Measurements from ENCODE around the gene CASP10.
"Not testable (repeated sequence)": the region's sequence is repeated elsewhere in the genome, so short reads cannot be mapped to it uniquely, and the experiment has no call there.

The CASP10 gene

DNA sequence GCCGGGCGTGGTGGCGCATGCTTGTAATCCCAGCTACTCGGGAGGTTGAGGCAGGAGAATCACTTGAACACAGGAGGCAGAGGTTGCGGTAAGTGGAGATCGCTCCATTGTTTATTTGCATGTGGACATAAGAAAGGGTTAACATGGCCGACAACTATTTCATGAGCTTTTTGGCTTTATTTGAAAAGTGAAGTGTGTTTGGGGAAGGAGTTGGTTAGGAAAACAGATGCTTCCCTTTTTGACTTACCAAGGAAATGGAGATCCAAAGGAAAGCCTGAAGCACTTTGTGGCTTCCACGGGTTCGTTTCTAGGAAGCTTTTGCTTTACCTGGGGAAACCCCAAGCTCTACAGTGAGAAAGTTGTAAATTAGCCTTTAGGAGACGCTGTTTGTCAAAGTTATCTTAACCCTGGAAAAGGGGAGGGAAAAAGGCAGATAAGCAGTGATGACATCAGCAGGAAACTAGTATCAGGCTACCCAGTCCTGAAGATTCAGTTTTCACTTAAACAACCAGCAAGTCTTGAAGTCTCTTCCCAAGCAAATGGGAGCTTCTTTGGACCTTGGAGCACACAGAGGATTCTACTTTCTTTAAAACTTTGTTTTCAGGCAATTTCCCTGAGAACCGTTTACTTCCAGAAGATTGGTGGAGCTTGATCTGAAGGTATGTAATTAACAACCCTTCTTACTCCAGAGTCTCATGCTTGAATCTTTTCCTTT is at the start of gene CASP10:
TSS of gene CASP10 (plus strand) at position 492 of the 715 bp plus-strand sequence. CDS start 2,637 bp downstream, outside the sequence.
- in situ Hi-C loops (cut with HindIII; ENCODE audit: low pct_unique_long_range_greater_than_20kb, low sequenced_read_pairs): no loop called here
- no peak for DNase-seq (ENCODE audit: low read depth in 1 of 2, low spot score in 1 of 2)
- no peak for TF ChIP-seq JUND (IDR thresholded peaks at IDR 0.05; ENCODE audit: low read depth)

DNA sequence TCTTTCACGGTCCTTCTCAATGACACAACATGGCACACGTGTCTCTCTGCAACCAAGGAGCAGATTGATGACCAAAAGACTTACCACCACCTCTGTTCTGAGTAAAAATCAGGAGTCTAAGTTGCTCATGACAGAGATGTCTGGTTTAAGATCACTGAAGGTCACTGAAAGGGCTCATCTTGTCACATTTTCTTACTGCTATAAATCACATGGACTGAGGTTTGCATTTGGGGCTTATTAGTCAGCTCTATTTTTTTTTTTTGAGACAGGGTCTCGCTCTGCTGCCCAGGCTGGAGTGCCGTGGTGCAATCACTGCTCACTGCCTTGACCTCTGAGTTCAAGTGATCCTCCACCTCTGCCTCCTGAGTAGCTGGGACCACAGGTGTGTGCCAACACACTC is 47.6 kb upstream of the CASP10 start:
- in situ Hi-C loops (cut with HindIII; ENCODE audit: low pct_unique_long_range_greater_than_20kb, low sequenced_read_pairs): no loop called here
- DNase-seq (ENCODE audit: low read depth in 1 of 2, low spot score in 1 of 2): no peak
- no peak for TF ChIP-seq JUND (IDR thresholded peaks at IDR 0.05; ENCODE audit: low read depth)

DNA sequence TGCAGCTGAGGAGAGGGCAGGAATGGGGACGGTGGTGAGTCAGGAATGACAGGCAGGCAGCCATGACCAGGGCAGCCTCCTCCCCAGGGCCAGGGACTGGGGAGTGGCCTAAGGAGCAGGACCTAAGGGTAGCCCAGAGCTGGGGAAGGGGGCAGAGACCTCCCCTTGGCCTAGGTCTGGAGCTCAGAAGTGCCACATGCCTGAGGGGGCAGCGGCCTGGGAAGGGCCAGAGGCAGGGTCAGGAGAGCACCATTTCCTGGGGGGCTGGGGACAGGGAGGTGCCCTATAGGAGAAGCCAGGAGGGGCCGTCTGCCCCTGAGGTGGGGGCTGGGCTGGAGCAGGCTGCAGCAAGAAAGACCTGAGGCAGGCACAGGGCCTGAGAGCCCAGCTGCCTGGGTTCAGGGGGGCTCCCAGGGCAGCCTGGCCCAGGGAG is 46.0 kb upstream of the CASP10 start:
- TF ChIP-seq JUND (IDR thresholded peaks at IDR 0.05; ENCODE audit: low read depth): no peak
- in situ Hi-C loops (cut with HindIII; ENCODE audit: low pct_unique_long_range_greater_than_20kb, low sequenced_read_pairs): no loop called here

GRCh38 chr2:201137505-201138400 is 45.2 kb upstream of the CASP10 start:
- in situ Hi-C loops (cut with HindIII; ENCODE audit: low pct_unique_long_range_greater_than_20kb, low sequenced_read_pairs): no loop called here
- DNase-seq (ENCODE audit: low read depth in 1 of 2, low spot score in 1 of 2): no peak
- TF ChIP-seq JUND (IDR thresholded peaks at IDR 0.05; ENCODE audit: low read depth): no peak

More for the DNA sequence above, 46.0 kb upstream of the CASP10 start:
- DNase-seq (ENCODE audit: low read depth in 1 of 2, low spot score in 1 of 2): no peak

GRCh38 chr2:201138401-201138970 is 44.5 kb upstream of the CASP10 start:
- no peak for TF ChIP-seq JUND (IDR thresholded peaks at IDR 0.05; ENCODE audit: low read depth)
- in situ Hi-C loops (cut with HindIII; ENCODE audit: low pct_unique_long_range_greater_than_20kb, low sequenced_read_pairs): no loop called here
- no peak for DNase-seq (ENCODE audit: low read depth in 1 of 2, low spot score in 1 of 2)

GRCh38 chr2:201138986-201139781 is 43.8 kb upstream of the CASP10 start:
- DNase-seq (ENCODE audit: low read depth in 1 of 2, low spot score in 1 of 2): not testable (repeated sequence)

DNA sequence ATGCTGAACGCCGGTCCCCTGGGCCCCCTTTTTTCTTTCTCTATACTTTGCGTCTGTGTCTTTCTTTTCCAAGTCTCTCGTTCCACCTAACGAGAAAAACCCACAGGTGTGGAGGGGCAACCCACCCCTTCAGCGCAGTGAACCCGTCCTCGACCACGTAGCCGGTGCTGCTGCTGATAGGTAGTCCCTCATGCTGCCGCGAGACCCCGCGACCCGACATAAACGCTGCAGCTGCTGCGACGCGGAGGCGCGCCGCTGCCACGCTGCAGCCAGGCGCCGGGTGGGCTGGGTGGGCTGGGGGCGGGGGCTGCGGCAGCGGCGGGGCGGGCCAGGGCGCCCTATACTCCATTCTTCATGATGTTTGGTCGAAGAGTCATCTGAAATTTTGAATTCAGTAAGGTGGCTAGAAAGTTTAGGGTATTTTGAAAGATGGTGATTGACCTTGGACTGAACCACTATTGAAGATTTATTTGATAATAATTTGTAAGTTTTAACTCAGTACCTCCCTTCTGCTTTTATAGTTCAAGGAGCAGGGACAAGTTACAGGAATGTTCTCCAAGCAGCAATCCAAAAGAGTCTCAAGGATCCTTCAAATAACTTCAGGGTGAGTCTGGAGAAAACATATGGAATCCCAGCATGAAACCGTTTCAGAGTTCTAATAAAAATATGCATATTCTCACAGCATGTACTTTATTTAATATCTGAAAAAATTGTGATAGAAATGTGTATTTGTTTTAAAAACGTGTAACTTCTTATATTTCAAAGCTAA is 42.9 kb upstream of the CASP10 start:
- in situ Hi-C loops (cut with HindIII; ENCODE audit: low pct_unique_long_range_greater_than_20kb, low sequenced_read_pairs): no loop called here
- TF ChIP-seq JUND (IDR thresholded peaks at IDR 0.05; ENCODE audit: low read depth): no peak
- DNase-seq (ENCODE audit: low read depth in 1 of 2, low spot score in 1 of 2): no peak

More at GRCh38 chr2:201138986-201139781, 43.8 kb upstream of the CASP10 start:
- in situ Hi-C loops (cut with HindIII; ENCODE audit: low pct_unique_long_range_greater_than_20kb, low sequenced_read_pairs): not testable (repeated sequence)

- no peak for DNase-seq (ENCODE audit: low read depth in 1 of 2, low spot score in 1 of 2)
- in situ Hi-C loops (cut with HindIII; ENCODE audit: low pct_unique_long_range_greater_than_20kb, low sequenced_read_pairs): no loop called here
- no peak for TF ChIP-seq JUND (IDR thresholded peaks at IDR 0.05; ENCODE audit: low read depth)
Observed at GRCh38 chr2:201144101-201145051, 38.6 kb upstream of the CASP10 start.

- no peak for TF ChIP-seq JUND (IDR thresholded peaks at IDR 0.05; ENCODE audit: low read depth)
- in situ Hi-C loops (cut with HindIII; ENCODE audit: low pct_unique_long_range_greater_than_20kb, low sequenced_read_pairs): no loop called here
- DNase-seq (ENCODE audit: low read depth in 1 of 2, low spot score in 1 of 2): no peak
Observed at GRCh38 chr2:201148434-201148990, 34.4 kb upstream of the CASP10 start.

DNA sequence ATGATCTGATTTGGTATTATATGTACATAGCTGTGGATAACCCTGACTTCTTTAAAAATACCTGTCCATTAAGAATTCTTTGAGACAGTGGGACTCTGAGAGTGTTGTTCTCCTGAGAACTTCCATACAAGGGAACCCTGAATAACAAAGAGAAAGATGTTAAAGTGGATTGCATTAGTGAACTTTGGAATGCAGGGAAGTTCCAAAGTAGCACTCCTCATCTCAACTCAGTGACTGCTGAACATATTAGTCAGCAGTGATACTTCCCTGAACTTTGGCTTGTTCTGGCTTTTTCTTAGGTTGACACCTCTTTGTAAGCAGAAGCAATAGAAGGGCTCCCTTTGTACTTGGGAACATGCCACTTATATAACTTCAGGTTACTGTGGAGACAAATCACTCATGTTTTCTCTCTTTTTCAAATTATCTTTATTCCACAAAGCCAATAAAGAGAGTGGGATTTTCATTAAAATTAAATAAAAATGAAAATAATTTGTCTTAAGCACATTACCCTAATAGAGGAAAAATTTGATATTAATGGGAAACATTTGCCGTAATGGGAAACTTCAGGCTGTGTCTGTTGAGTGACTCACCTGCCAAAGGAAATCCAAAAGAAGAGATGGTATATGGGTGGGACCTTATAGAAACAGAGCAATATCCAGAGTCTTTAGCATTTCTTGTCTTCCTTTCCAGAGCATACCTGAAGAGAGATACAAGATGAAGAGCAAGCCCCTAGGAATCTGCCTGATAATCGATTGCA is 33.7 kb upstream of the CASP10 start:
- in situ Hi-C loops (cut with HindIII; ENCODE audit: low pct_unique_long_range_greater_than_20kb, low sequenced_read_pairs): no loop called here
- no peak for DNase-seq (ENCODE audit: low read depth in 1 of 2, low spot score in 1 of 2)
- TF ChIP-seq JUND (IDR thresholded peaks at IDR 0.05; ENCODE audit: low read depth): no peak

DNA sequence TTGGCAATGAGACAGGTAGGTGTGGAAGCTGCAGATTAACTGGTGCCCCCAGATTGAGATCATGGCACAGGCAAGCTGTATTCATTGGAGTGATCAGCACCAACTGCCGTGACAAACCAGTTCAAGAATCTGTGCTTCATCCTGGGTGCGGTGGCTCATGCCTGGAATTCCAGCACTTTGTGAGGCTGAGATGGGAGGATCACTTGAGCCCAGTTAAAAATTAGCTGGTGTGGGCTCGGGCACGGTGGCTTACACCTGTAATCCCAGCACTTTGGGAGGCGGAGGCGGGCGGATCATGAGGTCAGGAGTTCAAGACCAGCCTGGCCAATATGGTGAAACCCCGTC is 33.1 kb upstream of the CASP10 start:
- DNase-seq (ENCODE audit: low read depth in 1 of 2, low spot score in 1 of 2); in situ Hi-C loops (cut with HindIII; ENCODE audit: low pct_unique_long_range_greater_than_20kb, low sequenced_read_pairs): not testable (repeated sequence)
